ENCODE measurements around the gene SKAP2. TPM values are rescaled to one million over a fixed set of nuclear protein-coding genes. Genes with fewer than 3 reads are reported as not detected.

The SKAP2 gene
- total RNA-seq, 1 experiment from 2014 or later = 3.2 TPM

DNA sequence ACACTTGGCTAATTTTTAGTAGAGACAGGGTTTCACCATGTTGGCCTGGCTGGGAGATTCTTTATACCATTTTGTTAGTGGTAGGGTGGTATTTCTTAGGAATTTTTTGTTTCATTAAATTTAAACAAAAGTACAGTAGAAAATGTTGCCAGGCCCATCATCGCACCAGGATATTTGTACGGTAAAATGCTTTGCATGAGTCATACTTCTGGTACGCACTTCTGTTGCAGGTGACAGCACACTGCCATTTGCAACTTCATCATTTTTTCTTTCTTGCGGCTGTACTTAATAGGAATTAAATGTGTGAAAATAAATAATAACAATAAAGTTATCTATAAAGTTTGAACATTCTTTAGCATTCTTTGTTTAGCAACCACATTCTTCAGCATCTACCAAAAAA lies 195.6 kb downstream of the SKAP2 start:
- peaks cover 3 to 6% of the 10 kb centered on the region in 2 experiments for H3K4me1 Mint-ChIP-seq
- H3K27me3 Mint-ChIP-seq (ENCODE audit: low read depth) = no peaks in the 10 kb centered on the region; the same call in 1 of the 2 replicates
- Histone ChIP-seq H3K9ac (ENCODE audit: extremely low read depth, insufficient read length, low read length) (no peak overlapping the region), H4K20me1 (ENCODE audit: control insufficient read depth, insufficient read depth, insufficient read length) (no peaks in the 10 kb centered on the region), H2BK12ac (ENCODE audit: insufficient read length, low read depth, low read length) (no peak overlapping the region), H3K4ac (ENCODE audit: low read depth, low read length) (no peak overlapping the region), H3K56ac (ENCODE audit: insufficient read length, low read depth, low read length) (no peak overlapping the region), H2BK120ac (ENCODE audit: low read depth, low read length, poor library complexity, severe bottlenecking) (no peak overlapping the region), H4K91ac (ENCODE audit: insufficient read length, low read depth, low read length) (no peak overlapping the region), H2BK20ac (ENCODE audit: low read depth, low read length, poor library complexity, severe bottlenecking) (no peak overlapping the region), H4K5ac (ENCODE audit: insufficient read length, low read depth, low read length) (no peak overlapping the region), H3K79me2 (ENCODE audit: insufficient read depth, low read length) (no peaks in the 10 kb centered on the region), H4K8ac (replicated peaks; ENCODE audit: insufficient read length, low read depth, low read length) (no peak overlapping the region), H3K4me2 (ENCODE audit: insufficient read depth, insufficient read length, low read length) (no peak overlapping the region), H3K14ac (ENCODE audit: insufficient read depth, low read length) (no peak overlapping the region), H3K23ac (ENCODE audit: insufficient read length, low read depth, low read length) (no peak overlapping the region), H3T11ph (ENCODE audit: low read length) (no peak overlapping the region), H3K27me3 (ENCODE audit: insufficient read depth, low read length) (no peaks in the 10 kb centered on the region), H2BK15ac (ENCODE audit: low read depth, low read length) (no peak overlapping the region), H3K4me1 (ENCODE audit: insufficient read depth, low read length) (no peaks in the 10 kb centered on the region; the same call in 1 of the 2 replicates), H3K18ac (ENCODE audit: insufficient read length, low read depth, low read length) (no peak overlapping the region), H3K23me2 (ENCODE audit: insufficient read length, low read depth, low read length, poor library complexity, severe bottlenecking) (no peaks in the 10 kb centered on the region), H3K27ac (ENCODE audit: insufficient read length, low read depth, low read length) (no peak overlapping the region), H2AK5ac (ENCODE audit: insufficient read length, low read length) (no peak overlapping the region), H2AFZ (ENCODE audit: low read length) (no peak overlapping the region), H3K9me3 (ENCODE audit: control insufficient read depth, low read depth, low read length) (no peaks in the 10 kb centered on the region), H3K79me1 (ENCODE audit: insufficient read depth, low read depth, low read length, poor library complexity, severe bottlenecking) (no peaks in the 10 kb centered on the region), H2BK5ac (ENCODE audit: insufficient read length, low read length) (no peak overlapping the region)
- no peaks in the 10 kb centered on the region for H3K36me3 Mint-ChIP-seq (ENCODE audit: insufficient read depth in 1 of 3, low read depth in 3 of 3)
- no peak overlapping the region for H3K4me3 Mint-ChIP-seq
- TF ChIP-seq, protein P1, sequence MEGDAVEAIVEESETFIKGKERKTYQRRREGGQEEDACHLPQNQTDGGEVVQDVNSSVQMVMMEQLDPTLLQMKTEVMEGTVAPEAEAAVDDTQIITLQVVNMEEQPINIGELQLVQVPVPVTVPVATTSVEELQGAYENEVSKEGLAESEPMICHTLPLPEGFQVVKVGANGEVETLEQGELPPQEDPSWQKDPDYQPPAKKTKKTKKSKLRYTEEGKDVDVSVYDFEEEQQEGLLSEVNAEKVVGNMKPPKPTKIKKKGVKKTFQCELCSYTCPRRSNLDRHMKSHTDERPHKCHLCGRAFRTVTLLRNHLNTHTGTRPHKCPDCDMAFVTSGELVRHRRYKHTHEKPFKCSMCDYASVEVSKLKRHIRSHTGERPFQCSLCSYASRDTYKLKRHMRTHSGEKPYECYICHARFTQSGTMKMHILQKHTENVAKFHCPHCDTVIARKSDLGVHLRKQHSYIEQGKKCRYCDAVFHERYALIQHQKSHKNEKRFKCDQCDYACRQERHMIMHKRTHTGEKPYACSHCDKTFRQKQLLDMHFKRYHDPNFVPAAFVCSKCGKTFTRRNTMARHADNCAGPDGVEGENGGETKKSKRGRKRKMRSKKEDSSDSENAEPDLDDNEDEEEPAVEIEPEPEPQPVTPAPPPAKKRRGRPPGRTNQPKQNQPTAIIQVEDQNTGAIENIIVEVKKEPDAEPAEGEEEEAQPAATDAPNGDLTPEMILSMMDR (conservative IDR thresholded peaks at IDR 0.05) = no peak
- no peak for DNase-seq
- H3K27ac Mint-ChIP-seq = no peak overlapping the region
- H3K9me3 Mint-ChIP-seq = no peaks in the 10 kb centered on the region
- no CpG with 5 or more reads among the region's 4 CpGs for WGBS (ENCODE audit: extremely low coverage, insufficient read length, low lambda C conversion rate)

All from H9 (cell line).